Measurements from ENCODE around the gene UQCC2. TPM values are rescaled to one million over a fixed set of nuclear protein-coding genes. Genes with fewer than 3 reads are reported as not detected.

Gene UQCC2
- 68.5 to 114 TPM (median 97.8 TPM) in 5 replicates for total RNA-seq (2022; extraction: Qiagen RNA extraction)

GRCh38 chr6:33711140-33712129, at the start of gene UQCC2:
Gene UQCC2 (minus strand): TSS chr6:33711700. CDS start chr6:33711686, 14 bp downstream.

GRCh38 chr6:33746651-33747100, 35.2 kb upstream of the UQCC2 start, which contains the start of gene IP6K3:
Gene IP6K3 (minus strand): TSS chr6:33746905. CDS start chr6:33735476, 11,429 bp downstream.

Other genes starting within 250 kb of the UQCC2 start
- 34.0 to 41.4 TPM (median 39.6 TPM) in 5 replicates for gene BAK1, start 131.4 kb downstream of the UQCC2 start, total RNA-seq (2022; extraction: Qiagen RNA extraction)
- 31.9 to 49.4 TPM (median 42.7 TPM) in 5 replicates for gene ITPR3, start 90.4 kb downstream of the UQCC2 start, total RNA-seq (2022; extraction: Qiagen RNA extraction)
- 0.08 to 0.18 TPM (median 0.14 TPM) in 5 replicates for gene IP6K3, start 35.2 kb upstream of the UQCC2 start, total RNA-seq (2022; extraction: Qiagen RNA extraction)
- 33.9 to 44.6 TPM (median 44.0 TPM) in 5 replicates for gene LEMD2, start 77.4 kb upstream of the UQCC2 start, total RNA-seq (2022; extraction: Qiagen RNA extraction)
- gene MLN, start 92.3 kb upstream of the UQCC2 start, total RNA-seq (2022; extraction: Qiagen RNA extraction), result not detected in 5 replicates

Data from A549 treated with CORT108297 at 1 μM for 4 hours (cell line).